GM23248 (cell line): Measurements from ENCODE around the gene IFNA21. TPM values are rescaled to one million over a fixed set of nuclear protein-coding genes. Genes with fewer than 3 reads are reported as not detected.

Source experiments
- DNase-seq: peaks from one replicate; pipeline ENCODE4 v3.0.0-alpha.2; 2015
- H2AFZ ChIP-seq: fragments of 200-600 bp; sonication (generic); 2 replicates; pipeline ENCODE4 v1.6.1; 2016; ENCODE audit warnings: antibody characterized with exemption
- H3F3A ChIP-seq: fragments of 200-600 bp; sonication (generic); 2 replicates; pipeline ENCODE4 v1.6.1; 2016; ENCODE audit warnings: mild to moderate bottlenecking, antibody characterized with exemption, mixed run types; ENCODE audit not compliant: insufficient read depth
- H3K27ac ChIP-seq: fragments of 200-600 bp; sonication (generic); 2 replicates; pipeline ENCODE4 v1.5.1; 2016; ENCODE audit warnings: mild to moderate bottlenecking
- H3K27me3 ChIP-seq: fragments of 200-600 bp; sonication (generic); replicated peaks from 2 replicates; pipeline ENCODE4 v1.6.1; 2016; ENCODE audit warnings: mild to moderate bottlenecking; ENCODE audit not compliant: insufficient read depth
- H3K36me3 ChIP-seq: fragments of 200-600 bp; sonication (generic); 2 replicates; pipeline ENCODE4 v1.6.1; 2016; ENCODE audit warnings: low read depth, mild to moderate bottlenecking
- H3K4me1 ChIP-seq: fragments of 200-600 bp; sonication (generic); 2 replicates; pipeline ENCODE4 v1.6.1; 2016; ENCODE audit warnings: mild to moderate bottlenecking; ENCODE audit not compliant: insufficient read depth
- H3K4me2 ChIP-seq: fragments of 200-600 bp; sonication (generic); one replicate; pipeline ENCODE4 v1.6.1; 2016; ENCODE audit warnings: mild to moderate bottlenecking; ENCODE audit not compliant: unreplicated experiment
- H3K4me3 ChIP-seq: fragments of 200-600 bp; sonication (generic); 2 replicates; pipeline ENCODE4 v1.5.1; 2016; ENCODE audit warnings: mild to moderate bottlenecking
- H3K79me2 ChIP-seq: fragments of 200-600 bp; sonication (generic); 2 replicates; pipeline ENCODE4 v1.6.1; 2016; ENCODE audit warnings: mild to moderate bottlenecking; ENCODE audit not compliant: insufficient read depth
- H3K9ac ChIP-seq: fragments of 200-600 bp; sonication (generic); 2 replicates; pipeline ENCODE4 v1.6.1; 2016; ENCODE audit warnings: mild to moderate bottlenecking
- H3K9me2 ChIP-seq: fragments of 200-600 bp; sonication (generic); 2 replicates; pipeline ENCODE4 v1.6.1; 2016; ENCODE audit warnings: mixed run types, mild to moderate bottlenecking, moderate library complexity; ENCODE audit not compliant: insufficient read depth
- H3K9me3 ChIP-seq: fragments of 200-600 bp; sonication (generic); one replicate; pipeline ENCODE4 v1.6.1; 2017; ENCODE audit warnings: low read depth
- H4K20me1 ChIP-seq: fragments of 200-600 bp; sonication (generic); 2 replicates; pipeline ENCODE4 v1.6.0; 2016; ENCODE audit not compliant: insufficient read depth
- EZH2 ChIP-seq: fragments of 200-600 bp; sonication (generic); IDR thresholded peaks from 2 replicates; pipeline ENCODE4 v1.6.1; 2018; ENCODE audit warnings: antibody characterized with exemption, mild to moderate bottlenecking; ENCODE audit not compliant: insufficient read depth, poor library complexity, severe bottlenecking
- EZH2phosphoT487 ChIP-seq: fragments of 200-600 bp; sonication (generic); IDR thresholded peaks from 2 replicates; pipeline ENCODE4 v1.6.1; 2018; ENCODE audit warnings: antibody characterized with exemption, moderate library complexity, mild to moderate bottlenecking, low read depth; ENCODE audit not compliant: insufficient read depth
- WGBS, 2 experiments: methylation state at CpG; one replicate each; pipeline ENCODE4 v1.1.6; 2015 to 2017; ENCODE audit warnings: low lambda C conversion rate in 2 of 2, low coverage in 1 of 2; ENCODE audit errors: missing lambda C conversion rate in 2 of 2; 5-methylcytosine and 5-hydroxymethylcytosine counted together
- in situ Hi-C: fragments of 300-500 bp; cut with MboI; formaldehyde crosslinking; loops from 2 replicates; pipeline ENCODE4 v1.15.0; 2020
- polyA plus RNA-seq: library from polyadenylated mRNA; unstranded; fragments of >200 nt; fragmentation: Nextera tagmentation; extraction: Ambion mirVana; gene quantifications from 2 replicates; pipeline ENCODE4 v1.2.1, GENCODE V29; 2016
- small RNA-seq: library from RNA; depleted of rRNA; stranded (forward); fragments of <200 nt; gene quantifications from one replicate; pipeline ENCODE3, GENCODE V24; 2014; ENCODE audit warnings: low read depth, low replicate concordance
- total RNA-seq: library from RNA; depleted of rRNA; stranded (reverse); fragments of >200 nt; shearing (Covaris generic); gene quantifications from 2 replicates; pipeline ENCODE4 v1.2.3, GENCODE V29; 2014; rRNA removed

The IFNA21 gene
- total and polyA plus RNA-seq, 2 experiments from 2014 or later: not detected

GRCh38 chr9:21121079-21121478 lies 45.4 kb downstream of the IFNA21 start:
- DNase-seq: no peak
- no peak for TF ChIP-seq EZH2
- TF ChIP-seq EZH2phosphoT487: no peak

GRCh38 chr9:21119093-21119770 lies 47.2 kb downstream of the IFNA21 start:
- no peak overlapping the region for H3K4me2 ChIP-seq
- H3K9ac ChIP-seq: no peak overlapping the region
- WGBS, 2 experiments: 80 to 84% methylated on average over 7 of the region's 7 CpGs
- no peaks in the 10 kb centered on the region for H3F3A ChIP-seq
- in situ Hi-C loops: loop anchor here (10.0 to 25.0 kb wide), 3 partner anchors 232 to 764 kb away; partner anchors contain the start of gene MLLT3
- H3K36me3 ChIP-seq: no peaks in the 10 kb centered on the region
- no peak for TF ChIP-seq EZH2phosphoT487
- no peaks in the 10 kb centered on the region for H3K9me3 ChIP-seq
- H2AFZ ChIP-seq: no peak overlapping the region
- peaks cover 19% of the 10 kb centered on the region for H3K27me3 ChIP-seq
- no peak overlapping the region for H3K27ac ChIP-seq
- no peaks in the 10 kb centered on the region for H3K79me2 ChIP-seq
- no peaks in the 10 kb centered on the region for H3K4me1 ChIP-seq
- no peaks in the 10 kb centered on the region for H4K20me1 ChIP-seq
- H3K9me2 ChIP-seq: no peaks in the 10 kb centered on the region
- H3K4me3 ChIP-seq: no peak overlapping the region
- no peak for DNase-seq

More at GRCh38 chr9:21121079-21121478, 45.4 kb downstream of the IFNA21 start:
- H3K4me3 ChIP-seq: no peak overlapping the region
- H3K36me3 ChIP-seq: no peaks in the 10 kb centered on the region
- in situ Hi-C loops: loop anchor here (25.0 kb wide), 1 partner anchor 234 kb away; no protein-coding TSS in a partner anchor
- H3F3A ChIP-seq: no peaks in the 10 kb centered on the region
- no peak overlapping the region for H3K9ac ChIP-seq
- no peak overlapping the region for H3K27ac ChIP-seq
- no peaks in the 10 kb centered on the region for H4K20me1 ChIP-seq
- no peak overlapping the region for H3K4me2 ChIP-seq
- no peaks in the 10 kb centered on the region for H3K9me2 ChIP-seq
- H2AFZ ChIP-seq: no peak overlapping the region
- no peaks in the 10 kb centered on the region for H3K9me3 ChIP-seq
- H3K27me3 ChIP-seq: peaks cover 19% of the 10 kb centered on the region
- H3K79me2 ChIP-seq: no peaks in the 10 kb centered on the region
- 56 to 66% methylated on average over 2 of the region's 2 CpGs for WGBS, 2 experiments
- H3K4me1 ChIP-seq: no peaks in the 10 kb centered on the region

Small RNA genes lying within 50 kb of the gene (small RNA-seq; reads per million reads assigned to genes)
- not detected for gene RF00019

Other genes starting within 250 kb of the IFNA21 start
- 4.7 and 7.5 TPM in 2 replicates for gene HACD4, start 135.0 kb downstream of the IFNA21 start, total RNA-seq
- 2.7 and 3.8 TPM in 2 replicates for gene HACD4, start 135.0 kb downstream of the IFNA21 start, polyA plus RNA-seq
- not detected in 2 replicates for gene IFNB1, start 88.7 kb downstream of the IFNA21 start, total RNA-seq
- not detected in 2 replicates for gene IFNB1, start 88.7 kb downstream of the IFNA21 start, polyA plus RNA-seq
- not detected in 2 replicates for gene IFNW1, start 24.8 kb downstream of the IFNA21 start, total RNA-seq
- not detected in 2 replicates for gene IFNW1, start 24.8 kb downstream of the IFNA21 start, polyA plus RNA-seq
- not detected in 2 replicates for gene IFNA4, start 20.9 kb upstream of the IFNA21 start, total RNA-seq
- not detected in 2 replicates for gene IFNA4, start 20.9 kb upstream of the IFNA21 start, polyA plus RNA-seq
- not detected in 2 replicates for gene IFNA7, start 35.5 kb upstream of the IFNA21 start, total RNA-seq
- not detected in 2 replicates for gene IFNA7, start 35.5 kb upstream of the IFNA21 start, polyA plus RNA-seq
- not detected in 2 replicates for gene IFNA10, start 40.5 kb upstream of the IFNA21 start, total RNA-seq
- gene IFNA10, start 40.5 kb upstream of the IFNA21 start, polyA plus RNA-seq: not detected in 2 replicates
- gene IFNA16, start 50.7 kb upstream of the IFNA21 start, total RNA-seq: not detected in 2 replicates
- not detected in 2 replicates for gene IFNA16, start 50.7 kb upstream of the IFNA21 start, polyA plus RNA-seq
- gene IFNA17, start 61.6 kb upstream of the IFNA21 start, total RNA-seq: not detected in 2 replicates
- not detected in 2 replicates for gene IFNA17, start 61.6 kb upstream of the IFNA21 start, polyA plus RNA-seq
- not detected in 2 replicates for gene IFNA14, start 73.3 kb upstream of the IFNA21 start, total RNA-seq
- not detected in 2 replicates for gene IFNA14, start 73.3 kb upstream of the IFNA21 start, polyA plus RNA-seq
- not detected in 2 replicates for gene IFNA5, start 138.7 kb upstream of the IFNA21 start, total RNA-seq
- not detected in 2 replicates for gene IFNA5, start 138.7 kb upstream of the IFNA21 start, polyA plus RNA-seq
- 41.9 and 49.4 TPM in 2 replicates for gene KLHL9, start 168.7 kb upstream of the IFNA21 start, total RNA-seq
- 28.8 and 29.5 TPM in 2 replicates for gene KLHL9, start 168.7 kb upstream of the IFNA21 start, polyA plus RNA-seq
- gene IFNA6, start 184.2 kb upstream of the IFNA21 start, total RNA-seq: not detected in 2 replicates
- not detected in 2 replicates for gene IFNA6, start 184.2 kb upstream of the IFNA21 start, polyA plus RNA-seq
- not detected in 2 replicates for gene IFNA13, start 201.4 kb upstream of the IFNA21 start, total RNA-seq
- gene IFNA13, start 201.4 kb upstream of the IFNA21 start, polyA plus RNA-seq: not detected in 2 replicates
- not detected in 2 replicates for gene IFNA2, start 218.7 kb upstream of the IFNA21 start, total RNA-seq
- not detected in 2 replicates for gene IFNA2, start 218.7 kb upstream of the IFNA21 start, polyA plus RNA-seq
- gene IFNA8, start 242.5 kb upstream of the IFNA21 start, total RNA-seq: not detected in 2 replicates
- gene IFNA8, start 242.5 kb upstream of the IFNA21 start, polyA plus RNA-seq: not detected in 2 replicates